Right atrium auricular region (tissue), 2 donors: ENCODE results near the gene NIN. TPM values are rescaled to one million over a fixed set of nuclear protein-coding genes. Genes with fewer than 3 reads are reported as not detected.
"Not testable (repeated sequence)": the region's sequence is repeated elsewhere in the genome, so short reads cannot be mapped to it uniquely, and the experiment has no call there.

ENCODE experiments used
- DNase-seq: peaks from one replicate; pipeline ENCODE4 v3.0.0-alpha.2; 2019; ENCODE audit warnings: low spot score
- H3K27ac ChIP-seq, 2 donors: fragments of 200-600 bp; sonication (generic); 1 replicate in 1 of 2; 2 replicates in 1 of 2; pipeline ENCODE4 v1.5.1; 2016 to 2019
- H3K27me3 ChIP-seq, 2 donors: fragments of 200-600 bp; sonication (generic); one replicate each; pipeline versions ENCODE4 v1.5.1 to v1.6.0; 2017 to 2019
- H3K36me3 ChIP-seq: fragments of 200-600 bp; sonication (generic); one replicate; pipeline ENCODE4 v1.5.1; 2016
- H3K4me1 ChIP-seq, 2 donors: fragments of 200-600 bp; sonication (generic); one replicate each; pipeline versions ENCODE4 v1.5.1 to v1.6.0; 2017 to 2019
- H3K4me3 ChIP-seq, 2 donors: fragments of 200-600 bp; sonication (generic); 1 replicate in 1 of 2; 2 replicates in 1 of 2; pipeline ENCODE4 v1.5.1; 2017 to 2019; ENCODE audit warnings: mild to moderate bottlenecking in 1 of 2, moderate library complexity in 1 of 2
- H3K9me3 ChIP-seq, 2 donors: fragments of 200-600 bp; sonication (generic); one replicate each; pipeline ENCODE4 v1.5.1; 2019
- CTCF ChIP-seq, 2 donors: fragments of 200-600 bp; sonication (generic); IDR thresholded peaks; one replicate each; pipeline ENCODE4 v1.5.1; 2019; ENCODE audit warnings: antibody characterized with exemption in 2 of 2
- total RNA-seq, 2 donors: library from RNA; depleted of rRNA; stranded (reverse); fragments of >200 nt; gene quantifications; one replicate each; pipeline ENCODE4 v1.1.0, GENCODE V29; 2016

The NIN gene
- total RNA-seq, 2 donors from 2014 or later, result 30.1 to 49.7 TPM

GRCh38 chr14:50823762-50824636 lies 7.0 kb downstream of the NIN start:
- Histone ChIP-seq H3K4me3 (no peak overlapping the region), H3K27me3 (no peaks in the 10 kb centered on the region), H3K27ac (peak overlapping the region; percentile 18 to 19), H3K9me3 (no peaks in the 10 kb centered on the region), H3K4me1 (peaks cover 0 to 54% of the 10 kb centered on the region in 2 donors), H3K36me3 (no peaks in the 10 kb centered on the region)
- no peak for TF ChIP-seq CTCF (IDR thresholded peaks at IDR 0.05)
- DNase-seq, result no peak

GRCh38 chr14:50823051-50823761 lies 7.8 kb downstream of the NIN start:
- Histone ChIP-seq H3K27ac (peak overlapping the region; percentile 18 to 19), H3K9me3 (no peaks in the 10 kb centered on the region), H3K27me3 (no peaks in the 10 kb centered on the region), H3K36me3 (no peaks in the 10 kb centered on the region), H3K4me1 (peaks cover 0 to 47% of the 10 kb centered on the region in 2 donors), H3K4me3 (no peak overlapping the region)
- TF ChIP-seq CTCF (IDR thresholded peaks at IDR 0.05), result no peak
- DNase-seq, result no peak

GRCh38 chr14:50822501-50823042 lies 8.4 kb downstream of the NIN start:
- H3K9me3 ChIP-seq, result no peaks in the 10 kb centered on the region
- no peaks in the 10 kb centered on the region for H3K27me3 ChIP-seq
- no peak overlapping the region for H3K27ac ChIP-seq
- DNase-seq, result no peak
- no peak for TF ChIP-seq CTCF (IDR thresholded peaks at IDR 0.05)
- peaks cover 0 to 42% of the 10 kb centered on the region in 2 donors for H3K4me1 ChIP-seq
- no peak overlapping the region for H3K4me3 ChIP-seq
- no peaks in the 10 kb centered on the region for H3K36me3 ChIP-seq

GRCh38 chr14:50821510-50822464 lies 9.2 kb downstream of the NIN start:
- peaks cover 0 to 40% of the 10 kb centered on the region in 2 donors for H3K4me1 ChIP-seq
- no peaks in the 10 kb centered on the region for H3K36me3 ChIP-seq
- H3K27ac ChIP-seq, result no peak overlapping the region
- TF ChIP-seq CTCF (IDR thresholded peaks at IDR 0.05), result no peak
- no peaks in the 10 kb centered on the region for H3K27me3 ChIP-seq
- H3K9me3 ChIP-seq, result no peaks in the 10 kb centered on the region
- DNase-seq, result no peak
- no peak overlapping the region for H3K4me3 ChIP-seq

- no peaks in the 10 kb centered on the region for H3K36me3 ChIP-seq
- H3K27me3 ChIP-seq, result no peaks in the 10 kb centered on the region
- no peaks in the 10 kb centered on the region for H3K9me3 ChIP-seq
- no peak overlapping the region for H3K4me3 ChIP-seq
- DNase-seq, result no peak
- peaks cover 0 to 43% of the 10 kb centered on the region in 2 donors for H3K4me1 ChIP-seq
- H3K27ac ChIP-seq, result no peak overlapping the region
- TF ChIP-seq CTCF (IDR thresholded peaks at IDR 0.05), result no peak
Measured at GRCh38 chr14:50820786-50821509, 10.0 kb downstream of the NIN start.

GRCh38 chr14:50819303-50819702 lies 11.7 kb downstream of the NIN start:
- not testable (repeated sequence) for DNase-seq, H3K4me3 ChIP-seq, H3K9me3 ChIP-seq, H3K36me3 ChIP-seq, H3K27me3 ChIP-seq, H3K27ac ChIP-seq
- H3K4me1 ChIP-seq, result peaks cover 0 to 39% of the 10 kb centered on the region in 2 donors
